GM18520 (cell line): Measurements from ENCODE around the gene CBLN1.
"Not testable (repeated sequence)": the region's sequence is repeated elsewhere in the genome, so short reads cannot be mapped to it uniquely, and the experiment has no call there.

Experiments used
- ATAC-seq: cut with Tn5 transposase; IDR thresholded peaks from one replicate; pipeline ENCODE4 v1.9.1; 2021; ENCODE audit not compliant: unreplicated experiment

The CBLN1 gene

DNA sequence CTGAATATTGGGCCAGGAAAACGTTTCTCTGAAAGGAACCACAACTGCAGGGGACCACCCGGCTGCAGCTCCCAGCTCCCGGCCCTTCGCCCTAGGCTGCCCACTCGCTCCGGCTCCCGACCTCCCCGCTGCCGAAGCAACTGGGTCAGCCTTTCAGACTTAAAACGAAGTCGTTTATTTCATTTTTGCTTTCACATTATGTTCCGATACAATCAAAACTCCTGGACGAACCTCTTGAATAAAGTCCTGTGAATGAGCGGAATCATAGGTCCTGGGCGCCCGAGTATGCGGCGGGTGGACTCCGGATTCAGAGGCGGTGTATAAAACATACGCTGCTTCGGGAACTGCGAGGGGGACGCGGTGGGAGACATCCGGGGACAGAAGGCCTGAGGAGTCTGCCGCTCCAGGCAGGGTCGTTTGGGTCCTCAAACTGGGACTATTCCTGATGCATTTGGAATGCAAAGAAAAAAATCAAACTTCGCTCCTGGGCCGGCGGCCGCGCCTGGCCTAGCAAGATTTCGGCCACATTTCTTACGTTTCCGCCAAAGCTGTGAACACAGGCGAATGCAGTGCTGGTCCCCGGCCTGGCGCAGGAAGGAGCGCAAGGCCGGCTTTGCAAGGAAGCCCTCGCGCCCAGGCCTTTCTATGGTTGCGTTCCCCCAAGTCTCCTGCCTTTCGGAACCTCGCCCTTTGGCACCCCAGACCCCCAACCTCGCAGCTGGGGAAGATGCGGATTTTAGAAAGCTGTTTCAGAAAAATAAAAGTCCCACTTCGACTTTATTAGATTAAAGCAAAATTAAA, 3.7 kb downstream of the CBLN1 start:
- no peak for ATAC-seq

DNA sequence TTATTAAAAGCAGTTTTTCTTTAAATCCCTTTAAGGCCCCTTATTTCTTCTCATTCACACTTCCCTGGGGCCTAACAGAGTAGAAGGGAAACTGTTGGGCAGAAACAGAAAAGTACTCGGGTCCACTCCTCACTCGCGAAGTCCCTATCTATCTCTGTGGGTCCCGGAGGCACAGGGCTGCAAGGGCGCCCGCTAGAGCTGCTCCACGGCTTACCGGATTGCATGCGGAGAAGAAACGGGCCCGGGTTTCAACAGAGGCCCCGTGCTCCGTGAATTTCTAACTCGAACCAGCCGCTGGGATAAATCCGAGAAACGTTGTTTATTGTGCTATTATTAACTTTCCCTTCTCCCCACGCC, 4.3 kb downstream of the CBLN1 start:
- ATAC-seq, result no peak

DNA sequence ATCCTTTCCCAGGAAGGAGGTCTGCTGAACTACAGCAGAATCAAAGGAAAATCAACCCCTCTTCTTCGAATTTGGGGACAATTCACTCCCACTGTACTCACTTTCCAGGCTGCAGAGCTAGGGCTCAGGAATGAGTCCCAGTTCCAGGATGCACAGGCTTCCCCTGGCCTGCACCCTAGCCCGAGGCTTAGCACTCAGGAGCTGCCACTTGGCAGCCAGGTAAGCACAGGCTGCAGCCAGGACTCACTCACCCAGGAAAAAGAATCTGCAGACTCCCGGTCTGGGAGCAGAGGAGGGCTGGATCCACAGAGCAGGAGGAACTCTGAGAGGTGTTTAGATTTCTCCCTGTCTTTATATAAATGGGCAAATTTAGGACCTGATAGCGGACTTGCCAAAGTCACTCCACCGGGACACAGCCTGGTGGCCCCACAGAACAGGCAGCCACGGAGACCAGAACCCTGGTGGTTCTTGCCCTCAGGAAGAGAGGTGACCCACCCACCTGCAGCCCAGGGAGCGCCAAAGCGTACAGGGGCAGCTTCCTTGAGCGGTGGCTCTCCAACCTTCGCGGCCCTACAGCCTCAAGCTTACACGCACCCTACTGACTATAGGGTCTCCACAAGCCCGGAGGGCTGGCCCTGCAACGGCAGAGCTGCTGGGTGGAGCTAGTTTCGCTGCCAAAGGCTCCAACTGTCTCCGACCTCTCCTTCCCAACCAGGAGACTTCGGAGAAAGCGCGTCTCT, 4.8 kb downstream of the CBLN1 start:
- ATAC-seq, result no peak

DNA sequence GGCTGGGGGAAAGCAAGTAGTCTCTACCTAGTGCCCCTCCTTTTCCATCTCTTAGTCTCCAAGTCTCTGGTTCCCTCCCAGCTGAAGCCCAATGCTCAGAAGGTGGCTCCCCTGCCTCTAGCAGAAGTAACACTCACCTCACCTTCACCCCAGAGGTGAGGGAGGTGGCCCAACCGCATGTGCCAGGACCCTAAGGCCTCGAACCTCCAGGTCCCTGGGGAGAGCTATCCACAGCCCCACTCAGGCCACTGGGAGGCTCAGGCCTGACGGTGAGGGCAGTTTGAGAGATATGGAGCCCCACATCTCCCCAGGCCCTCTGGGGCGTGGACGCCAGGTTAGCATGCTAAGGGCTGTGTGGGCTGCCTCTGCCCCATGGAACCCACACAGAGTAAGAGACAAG, 5.8 kb downstream of the CBLN1 start:
- ATAC-seq, result no peak

DNA sequence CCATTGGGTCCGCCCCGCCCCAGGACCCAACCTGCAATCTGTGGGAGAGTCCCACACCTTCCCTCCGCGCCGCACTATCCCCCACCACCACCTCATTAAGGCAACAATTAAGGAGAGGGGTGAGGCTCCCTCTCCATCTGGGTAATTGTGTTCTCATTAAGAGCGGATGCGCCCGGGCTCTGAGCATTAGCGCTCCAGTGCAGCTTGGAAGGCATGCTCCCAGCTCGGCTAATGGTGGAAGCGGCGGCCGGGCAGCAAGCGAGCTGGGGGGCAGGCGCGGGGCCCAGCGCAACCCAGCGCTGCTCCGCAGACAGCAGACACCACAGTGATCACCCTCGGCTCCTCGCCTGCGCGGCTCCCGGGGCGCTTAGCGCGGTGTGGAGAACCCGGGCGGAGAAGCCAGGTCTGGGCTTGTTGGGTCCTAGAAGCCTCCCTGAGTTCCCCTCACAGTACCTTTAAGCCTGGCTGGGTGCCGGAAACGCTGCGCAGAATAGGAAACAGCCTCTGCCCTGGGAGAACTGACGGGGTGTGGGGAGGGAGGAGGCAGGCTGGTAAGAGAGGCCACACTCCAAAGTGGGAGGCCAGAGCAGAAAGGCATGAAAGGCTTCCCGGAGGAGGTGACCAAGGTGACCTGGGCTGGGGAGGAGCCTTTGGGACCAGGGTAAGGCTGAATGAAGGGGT, 6.4 kb downstream of the CBLN1 start:
- no peak for ATAC-seq

DNA sequence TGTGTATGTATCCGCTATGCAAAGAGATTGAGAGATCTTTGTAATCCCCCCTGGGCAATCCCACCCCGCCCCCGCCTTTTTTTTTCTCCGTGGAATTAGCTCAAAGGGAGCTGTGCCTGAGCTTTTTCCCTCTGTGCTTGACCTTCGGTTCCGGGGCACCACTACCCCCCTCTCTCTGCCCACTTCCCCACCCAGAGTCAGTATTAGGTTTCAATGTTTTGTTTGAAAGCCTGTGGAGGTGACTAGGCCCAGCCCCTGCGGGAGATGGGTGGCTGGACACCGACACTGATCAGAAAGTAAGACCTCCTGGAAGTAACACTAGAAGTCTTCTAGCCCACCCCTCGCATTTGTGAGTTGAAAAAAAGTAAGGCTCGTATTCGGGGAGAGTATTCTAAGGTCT, 7.0 kb downstream of the CBLN1 start:
- ATAC-seq, result no peak

DNA sequence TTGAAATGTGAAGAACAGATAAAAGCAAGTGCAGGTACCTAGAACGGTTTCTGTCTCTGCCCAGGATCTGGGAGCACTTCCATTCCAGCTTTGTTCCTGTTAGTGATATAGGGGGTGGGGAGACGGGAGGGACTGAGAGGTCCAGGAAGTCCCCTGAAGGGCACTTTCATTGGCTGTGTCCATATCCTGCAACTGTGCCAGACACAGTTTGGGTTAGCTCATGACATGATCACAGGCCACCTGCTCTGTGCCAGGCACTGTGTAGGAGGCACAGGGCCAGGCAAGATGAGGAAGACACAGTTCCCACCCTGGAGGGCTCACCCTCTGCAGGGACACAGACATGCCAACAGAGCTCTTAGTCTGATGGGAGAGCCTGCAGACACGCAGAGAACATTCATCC, 7.9 kb downstream of the CBLN1 start:
- no peak for ATAC-seq

DNA sequence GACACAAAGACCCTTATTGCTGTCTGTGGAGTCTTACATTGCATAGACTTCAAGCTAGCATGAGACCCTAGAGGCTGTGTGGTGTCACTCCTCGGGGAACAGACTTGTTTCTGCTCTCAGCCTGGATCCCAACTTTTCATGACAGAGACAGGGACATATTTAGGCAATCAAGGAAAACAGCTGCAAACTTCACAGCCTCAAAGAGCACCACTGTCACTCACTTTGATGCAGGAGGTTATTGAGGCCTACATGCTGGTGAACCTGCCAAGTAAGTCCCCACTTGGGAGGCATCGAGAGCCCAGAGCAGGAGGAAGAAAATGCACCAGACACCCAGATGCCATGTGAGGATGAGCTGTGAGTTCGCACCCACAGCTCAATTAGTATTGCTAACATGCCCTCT, 10.3 kb downstream of the CBLN1 start:
- ATAC-seq, result no peak

DNA sequence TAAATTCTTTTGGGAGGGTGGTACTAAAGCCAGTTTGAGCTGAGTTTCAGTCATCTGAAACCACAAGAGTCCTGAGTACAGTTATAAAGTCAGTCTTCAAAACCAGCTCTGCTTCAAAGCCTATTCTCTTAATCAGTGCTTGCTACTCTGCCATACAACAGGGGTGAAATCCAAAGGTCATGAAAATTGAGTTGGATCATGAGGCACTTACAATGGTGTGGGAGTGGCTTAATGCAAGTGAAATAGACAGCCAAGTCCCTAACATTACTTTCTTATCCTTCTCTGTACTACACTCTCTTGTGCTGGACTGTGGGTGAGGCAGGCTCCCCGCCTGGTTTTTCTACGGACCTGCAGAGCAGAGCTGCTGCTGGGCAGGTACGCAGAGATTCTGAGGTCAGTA, 12.4 kb downstream of the CBLN1 start:
- no peak for ATAC-seq

DNA sequence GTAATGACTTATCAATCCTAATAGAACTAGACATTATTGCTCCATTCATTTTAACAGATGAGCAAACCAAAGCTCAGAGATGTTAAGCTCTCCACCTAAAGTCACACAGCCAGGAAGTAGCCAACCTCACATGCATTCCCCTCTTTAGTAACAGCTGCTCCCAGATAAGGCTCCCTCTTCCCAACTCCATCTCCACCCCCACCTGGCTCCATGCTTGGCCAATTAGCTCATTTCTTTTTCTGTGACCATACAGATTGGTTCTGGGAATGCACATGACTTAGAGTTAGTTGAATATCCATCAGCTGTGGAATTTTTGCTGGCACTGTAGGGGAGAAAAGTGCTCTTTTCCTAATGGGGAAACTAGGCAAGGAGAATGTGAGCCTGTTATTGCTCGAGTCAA, 13.0 kb downstream of the CBLN1 start:
- no peak for ATAC-seq

DNA sequence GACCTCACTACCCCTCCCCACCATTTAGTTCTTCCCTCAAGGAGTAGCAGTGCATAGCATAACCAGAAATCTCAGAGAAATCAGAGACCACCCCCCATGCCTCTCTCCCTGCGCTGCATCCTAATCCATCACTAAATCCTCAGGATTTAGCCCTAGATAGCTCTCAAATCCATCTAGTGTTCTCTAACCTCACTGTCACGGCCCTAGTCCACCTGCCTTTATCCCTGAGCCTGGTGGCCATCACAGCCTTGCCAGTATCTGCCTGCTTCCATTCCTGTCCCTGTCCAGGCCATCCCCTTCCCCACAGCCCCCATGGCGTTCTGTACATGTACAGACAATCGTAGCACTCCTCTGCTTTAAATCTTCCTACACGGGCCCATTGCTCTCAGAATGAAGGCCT, 19.1 kb downstream of the CBLN1 start:
- no peak for ATAC-seq

DNA sequence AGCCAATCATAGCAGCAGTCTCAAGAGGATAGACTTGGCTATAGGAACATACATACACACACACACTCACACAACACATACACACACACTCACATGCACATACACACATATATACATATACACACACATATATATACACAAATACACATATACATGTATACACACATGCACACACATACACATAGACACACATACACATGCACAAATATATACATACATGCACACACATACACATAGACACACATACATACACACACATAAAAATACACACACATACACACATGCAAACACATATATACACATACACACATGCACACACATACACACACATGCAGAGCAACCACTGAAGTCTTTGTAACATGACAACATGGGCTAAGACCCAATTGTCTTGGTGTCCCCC, 19.7 kb downstream of the CBLN1 start:
- no peak for ATAC-seq

DNA sequence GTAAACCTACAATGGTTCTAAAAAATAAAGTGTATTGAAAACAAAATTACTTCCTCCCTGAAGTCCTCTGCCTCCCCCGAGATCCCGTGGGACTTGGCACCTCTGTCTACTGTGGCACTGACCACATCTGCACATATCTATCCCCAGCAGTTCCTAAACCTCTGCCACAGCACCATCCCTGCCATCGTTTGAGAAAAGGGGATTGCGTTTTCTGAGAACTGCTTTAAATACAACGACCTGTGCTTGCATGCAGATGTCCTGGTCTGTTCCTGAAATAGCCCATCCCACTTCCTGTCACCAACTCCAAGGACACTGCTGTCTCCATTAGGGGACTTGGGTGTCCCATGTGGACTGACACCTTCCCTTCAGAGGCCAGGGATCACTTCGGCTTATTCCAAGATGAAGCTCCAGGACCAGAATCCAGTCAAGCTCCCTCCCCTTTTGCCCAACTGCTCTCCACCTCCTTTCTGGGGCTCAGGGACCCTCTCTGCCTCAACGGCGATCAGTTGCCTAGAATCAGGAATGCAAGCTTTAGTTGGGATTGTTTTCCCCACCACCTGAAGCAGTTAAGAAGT, 20.6 kb downstream of the CBLN1 start:
- ATAC-seq, result no peak

DNA sequence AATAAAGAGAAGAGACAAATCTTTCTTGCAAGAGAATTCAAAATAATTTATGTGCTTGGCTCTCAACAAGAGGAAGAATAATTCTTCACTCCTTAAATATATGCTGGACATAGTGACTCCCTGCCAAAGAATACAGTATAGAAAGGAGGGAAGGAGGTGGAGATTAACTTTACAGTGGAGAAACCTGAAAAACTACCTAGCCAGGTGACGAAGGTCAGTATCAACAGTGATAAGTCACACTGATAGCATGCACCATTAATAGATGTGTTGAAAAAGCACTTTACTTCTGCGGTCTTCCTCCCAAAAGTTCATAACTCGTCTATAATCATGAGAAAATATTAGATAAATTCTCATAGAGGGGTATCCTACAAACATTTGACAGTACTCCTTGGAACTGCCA, 21.4 kb downstream of the CBLN1 start:
- ATAC-seq, result no peak

DNA sequence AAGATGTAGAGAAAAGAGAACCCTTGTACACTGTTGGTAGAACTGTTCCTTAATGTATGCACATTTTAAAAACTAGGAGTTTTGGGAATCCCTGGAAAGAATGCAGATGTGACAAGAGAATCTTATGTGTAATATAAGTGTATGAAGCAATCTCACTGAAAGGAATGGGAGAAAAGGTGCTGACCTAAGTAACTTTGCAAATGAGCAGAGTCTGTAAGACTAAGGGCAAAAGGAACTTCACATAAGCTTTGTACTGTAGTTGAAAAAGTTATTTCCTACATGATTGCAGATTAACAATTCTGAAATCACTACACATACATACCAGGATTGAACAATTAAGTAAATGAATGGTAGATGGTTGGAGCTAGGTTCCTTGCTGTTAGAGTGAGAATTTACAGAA, 22.3 kb downstream of the CBLN1 start:
- no peak for ATAC-seq

DNA sequence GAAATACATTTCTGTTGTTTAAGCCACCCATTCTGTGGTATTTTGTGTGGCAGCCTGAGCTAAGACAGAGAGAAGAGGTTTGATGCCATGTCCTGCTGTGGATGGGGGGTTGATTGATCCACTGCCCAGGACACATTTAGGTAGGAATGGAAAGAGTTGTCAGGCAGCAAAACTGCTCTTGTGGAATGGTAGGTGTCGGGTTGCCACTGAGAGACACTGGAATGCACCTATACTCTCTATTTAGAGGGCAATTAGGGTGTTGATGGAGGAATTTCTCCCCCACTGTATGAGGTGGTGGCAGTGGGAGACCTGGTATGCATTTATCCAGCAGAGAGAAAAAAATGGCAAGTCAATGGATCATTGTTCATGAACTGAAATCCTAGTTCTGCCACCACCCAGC, 30.9 kb downstream of the CBLN1 start:
- no peak for ATAC-seq

DNA sequence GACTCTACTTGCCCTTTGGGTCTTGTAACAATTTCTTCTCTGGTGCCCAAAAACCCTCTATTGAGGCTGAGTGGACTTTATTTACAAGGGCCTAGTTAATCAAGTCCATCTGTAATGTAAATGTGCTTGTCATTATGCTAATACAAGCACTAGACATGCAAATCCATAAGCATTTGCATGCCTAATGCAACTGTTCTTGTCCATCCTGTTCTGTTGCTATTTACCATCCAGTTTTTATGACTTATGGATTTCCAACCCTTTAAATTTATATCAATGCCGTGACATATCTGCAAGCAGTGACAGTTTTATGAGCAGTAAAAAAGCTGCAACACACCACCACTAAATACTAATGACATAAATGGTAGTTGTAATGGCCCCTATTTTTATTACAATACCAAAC, 33.4 kb downstream of the CBLN1 start:
- ATAC-seq, result no peak

DNA sequence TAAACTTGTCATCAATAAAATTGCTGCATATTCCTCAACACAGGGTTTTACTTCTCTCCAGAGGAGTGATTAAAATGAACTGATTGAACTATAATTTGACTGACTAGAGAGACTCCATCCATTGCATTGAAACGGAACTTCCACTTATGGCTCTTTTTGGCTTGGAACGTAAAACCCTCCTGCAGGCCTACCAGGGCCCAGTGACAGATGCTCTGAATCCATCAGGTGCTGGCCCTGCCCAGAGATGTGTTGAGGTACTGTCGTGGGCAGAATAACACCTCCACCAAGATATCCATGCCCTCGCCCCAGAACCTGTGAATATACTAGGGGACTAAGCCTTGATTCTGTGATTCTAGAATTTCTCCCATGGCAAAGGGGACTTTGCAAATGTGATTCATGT, 45.4 kb downstream of the CBLN1 start:
- ATAC-seq, result no peak

DNA sequence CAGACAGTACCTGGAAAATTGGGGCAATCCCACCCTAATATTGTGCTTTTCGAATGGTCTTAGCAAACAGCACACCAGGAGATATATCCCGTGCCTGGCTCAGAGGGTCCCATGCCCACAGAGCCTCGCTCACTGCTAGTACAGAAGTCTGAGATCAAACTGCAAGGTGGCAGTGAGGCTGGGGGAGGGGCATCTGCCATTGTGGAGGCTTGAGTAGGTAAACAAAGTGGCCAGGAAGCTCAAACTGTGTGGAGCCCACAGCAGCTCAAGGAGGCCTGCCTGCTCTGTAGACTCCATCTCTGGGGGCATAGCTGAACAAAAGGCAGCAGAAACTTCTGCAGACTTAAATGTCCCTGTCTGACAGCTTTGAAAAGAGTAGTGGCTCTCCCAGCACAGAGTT, 53.3 kb downstream of the CBLN1 start:
- not testable (repeated sequence) for ATAC-seq
